LNCaP clone FGC (cell line): ENCODE results near the gene HSD17B8.

Source experiments
- DNase-seq: peaks from one replicate; pipeline ENCODE4 v3.0.0-alpha.2; 2011; ENCODE audit warnings: low read depth
- H3K4me3 ChIP-seq: 2 replicates; pipeline ENCODE4 v1.5.1; 2011; ENCODE audit warnings: mild to moderate bottlenecking, low read depth, low read length, control low read depth
- CTCF ChIP-seq: IDR thresholded peaks from 2 replicates; pipeline ENCODE4 v1.5.1; 2012; ENCODE audit warnings: mild to moderate bottlenecking; ENCODE audit not compliant: control insufficient read depth, insufficient read depth; ENCODE audit errors: extremely low read depth

Gene HSD17B8

DNA sequence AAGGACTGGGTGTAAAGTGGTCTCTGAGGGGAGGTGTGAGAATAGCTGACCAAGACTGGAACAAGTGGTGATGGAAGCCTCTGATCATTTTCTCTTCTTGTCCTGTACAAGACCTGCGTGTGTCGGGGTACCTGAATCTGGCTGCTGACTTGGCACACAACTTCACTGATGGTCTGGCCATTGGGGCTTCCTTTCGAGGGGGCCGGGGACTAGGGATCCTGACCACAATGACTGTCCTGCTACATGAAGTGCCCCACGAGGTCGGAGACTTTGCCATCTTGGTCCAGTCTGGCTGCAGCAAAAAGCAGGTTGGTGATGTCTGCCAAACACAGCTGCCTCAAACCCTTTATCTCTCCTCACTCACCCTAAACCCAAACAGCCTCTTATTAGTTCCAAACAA lies 1.7 kb upstream of the HSD17B8 start:
- no peak overlapping the region for H3K4me3 ChIP-seq
- no peak for DNase-seq
- TF ChIP-seq CTCF, result no peak

- DNase-seq, result no peak
- H3K4me3 ChIP-seq, result no peak overlapping the region
- no peak for TF ChIP-seq CTCF
These were observed 851 bp upstream of the HSD17B8 start for GRCh38 chr6:33203443-33204164.

DNA sequence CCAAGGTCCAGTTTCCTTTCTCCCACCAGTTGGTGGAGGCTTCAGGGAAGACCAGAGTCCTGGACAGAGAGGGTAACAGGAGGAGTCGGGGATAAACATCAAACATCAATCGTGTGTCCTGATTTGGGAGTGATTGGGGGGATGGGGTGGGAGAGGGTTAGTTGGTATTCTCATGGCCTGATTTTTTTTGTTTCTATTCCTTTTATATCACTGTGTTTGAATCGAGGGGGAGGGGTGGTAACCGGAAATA lies 365 bp upstream of the HSD17B8 start:
- no peak for DNase-seq
- no peak for TF ChIP-seq CTCF
- H3K4me3 ChIP-seq, result peak overlapping the region; percentile 88

- TF ChIP-seq CTCF, result peak; percentile 20; the same call in 1 of the 2 replicates
- H3K4me3 ChIP-seq, result peak overlapping the region; percentile 88
- no peak for DNase-seq
These were observed 954 bp downstream of the HSD17B8 start for GRCh38 chr6:33205191-33206026.

DNA sequence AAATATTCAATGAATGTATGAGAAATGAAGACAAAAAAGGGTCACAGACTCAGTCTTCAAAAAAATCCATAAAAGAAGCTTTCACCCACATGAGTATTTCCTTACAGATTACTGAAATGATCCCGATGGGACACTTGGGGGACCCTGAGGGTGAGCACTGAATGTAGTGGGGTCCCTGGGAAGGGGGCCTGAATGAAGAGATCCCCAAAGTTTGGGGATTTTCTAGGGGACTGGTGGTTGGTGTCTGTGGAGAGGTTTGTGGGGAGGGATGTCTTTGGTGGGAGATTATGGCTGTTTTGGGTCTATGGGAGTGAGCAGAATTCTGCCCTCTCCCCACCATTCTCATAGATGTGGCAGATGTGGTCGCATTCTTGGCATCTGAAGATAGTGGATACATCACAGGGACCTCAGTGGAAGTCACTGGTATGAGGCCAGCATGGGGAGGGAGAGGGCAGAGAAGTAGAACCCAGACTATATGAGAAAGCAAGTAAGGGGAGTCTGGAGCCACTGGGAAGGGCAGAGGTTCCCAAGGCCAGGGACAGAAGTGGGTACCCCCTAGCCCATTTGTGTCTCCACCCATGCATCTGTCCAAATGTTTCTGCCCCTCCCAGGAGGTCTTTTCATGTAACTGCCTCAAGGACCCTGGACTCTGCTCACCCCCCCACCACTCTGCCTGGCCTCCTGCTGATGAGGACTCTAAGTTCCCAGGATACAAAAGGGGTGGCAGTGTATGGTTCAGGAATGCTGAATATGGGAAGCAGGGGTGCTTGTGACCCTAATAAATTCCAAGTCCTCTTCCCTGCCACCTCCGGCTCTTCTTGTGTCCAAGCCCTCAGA lies 1.8 kb downstream of the HSD17B8 start:
- TF ChIP-seq CTCF, result no peak
- no peak for DNase-seq
- no peak overlapping the region for H3K4me3 ChIP-seq

GRCh38 chr6:33206864-33207551 lies 2.6 kb downstream of the HSD17B8 start:
- DNase-seq, result no peak

More at GRCh38 chr6:33206864-33207551, 2.6 kb downstream of the HSD17B8 start:
- no peak for TF ChIP-seq CTCF
- peak overlapping the region; percentile 78 for H3K4me3 ChIP-seq
